DMS114 treated with DMSO at 0.1 percent for 48 hours (cell line): ENCODE measurements around the gene OR51B2.
"Not testable (repeated sequence)": the region's sequence is repeated elsewhere in the genome, so short reads cannot be mapped to it uniquely, and the experiment has no call there.

Experiments used
- DNase-seq: peaks from one replicate; lab custom pipeline; 2025; ENCODE audit not compliant: unreplicated experiment; lab: John Stamatoyannopoulos, UW

OR51B2 gene

GRCh38 chr11:5324197-5324596 is at the start of gene OR51B2:
Gene OR51B2, minus strand, starts transcription at chr11:5324297. Its CDS starts 0 bp downstream, at chr11:5324297.
- no peak for DNase-seq

DNA sequence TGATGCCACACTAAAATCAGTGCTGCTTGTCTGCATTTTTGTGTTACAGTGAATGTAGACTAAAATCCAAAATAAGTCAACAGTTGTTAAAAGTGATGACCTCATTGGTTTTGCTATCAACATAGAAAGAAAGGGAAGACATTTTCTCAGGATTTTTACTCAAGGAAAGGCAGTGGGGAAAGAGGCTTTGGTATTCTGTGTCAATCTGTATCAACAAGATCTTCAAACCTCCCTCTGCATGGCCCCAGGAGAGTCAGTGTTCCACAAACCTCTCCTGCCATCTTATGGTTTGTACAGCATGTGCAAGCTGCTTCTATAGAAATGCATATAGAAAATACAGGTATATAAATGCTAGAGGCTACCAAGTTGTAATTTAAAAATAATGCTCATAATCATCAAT is 45.7 kb upstream of the OR51B2 start:
- no peak for DNase-seq

DNA sequence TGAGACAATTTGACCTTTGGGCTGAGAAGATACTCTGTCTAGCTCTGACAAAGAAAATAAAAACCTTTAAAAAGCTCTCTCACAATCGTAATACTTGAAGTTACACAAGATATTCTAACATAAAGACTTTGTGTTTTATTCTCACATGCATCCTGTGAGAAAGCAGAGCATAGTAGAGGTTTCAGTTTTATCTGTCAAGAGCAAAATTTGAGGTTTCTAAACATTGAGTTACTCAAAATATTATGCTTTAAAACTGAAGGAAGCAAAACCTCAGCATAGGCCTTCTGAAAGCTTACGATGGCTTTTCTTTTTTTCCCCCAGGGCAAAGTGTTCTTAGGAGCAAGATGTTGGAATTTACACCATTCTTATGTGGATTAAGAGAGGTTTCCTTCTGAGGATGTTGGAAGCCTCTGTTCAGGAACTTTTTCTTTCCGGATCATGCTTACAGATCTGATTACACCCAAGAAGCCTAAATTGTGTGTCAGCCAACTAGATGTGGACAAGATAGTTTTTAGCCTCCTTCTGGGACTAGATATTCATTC is 44.5 kb upstream of the OR51B2 start:
- no peak for DNase-seq

DNA sequence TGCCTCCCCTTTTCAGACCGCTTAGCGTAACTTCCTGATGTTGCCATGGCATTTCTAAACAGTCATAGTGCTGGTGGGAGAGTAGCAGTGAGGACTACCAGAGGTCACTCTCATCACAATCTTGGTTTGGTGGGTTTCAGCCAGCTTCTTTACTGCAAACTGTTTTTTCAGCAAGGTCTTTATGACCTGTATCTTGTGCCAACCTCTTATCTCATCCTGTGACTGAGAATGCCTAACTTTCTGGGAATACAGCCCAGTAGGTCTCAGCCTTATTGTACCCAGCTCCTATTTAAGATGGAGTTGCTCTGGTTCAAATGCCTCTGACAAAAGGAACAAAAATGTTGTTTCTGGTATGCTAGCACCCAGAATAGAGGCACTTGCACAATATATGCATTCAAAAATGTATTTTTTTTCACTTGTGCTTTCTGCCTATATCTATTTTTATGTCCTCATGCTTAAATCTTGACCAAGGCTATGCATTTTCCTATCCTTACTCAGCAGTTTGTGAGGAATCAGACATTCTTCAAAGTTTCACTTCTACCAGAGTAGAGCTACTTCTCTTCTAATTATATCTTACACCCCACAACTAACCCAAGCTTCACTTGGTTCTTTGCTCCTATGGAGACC is 43.5 kb upstream of the OR51B2 start:
- no peak for DNase-seq

GRCh38 chr11:5366856-5367255 is 42.8 kb upstream of the OR51B2 start:
- no peak for DNase-seq

GRCh38 chr11:5366365-5366764 is 42.3 kb upstream of the OR51B2 start:
- DNase-seq = not testable (repeated sequence)

DNA sequence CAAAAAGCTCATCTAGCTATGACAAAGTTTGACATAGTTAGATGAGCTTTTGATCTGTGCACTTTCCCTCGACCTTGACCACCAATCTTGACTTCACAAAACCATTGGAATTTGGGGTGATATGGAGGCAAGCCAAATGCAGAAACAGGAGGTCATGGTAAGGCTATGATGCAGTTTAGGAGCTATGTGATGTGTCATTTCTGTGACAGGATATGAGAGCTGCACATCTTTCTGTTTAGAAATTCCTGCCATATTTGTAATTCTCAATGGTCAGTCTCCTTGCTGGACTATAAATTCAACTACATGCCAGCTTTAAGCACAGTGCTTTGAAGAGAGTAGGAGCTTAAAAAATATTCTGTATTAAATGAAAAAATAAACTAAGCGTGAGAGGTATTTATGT is 40.1 kb upstream of the OR51B2 start:
- DNase-seq = no peak

DNA sequence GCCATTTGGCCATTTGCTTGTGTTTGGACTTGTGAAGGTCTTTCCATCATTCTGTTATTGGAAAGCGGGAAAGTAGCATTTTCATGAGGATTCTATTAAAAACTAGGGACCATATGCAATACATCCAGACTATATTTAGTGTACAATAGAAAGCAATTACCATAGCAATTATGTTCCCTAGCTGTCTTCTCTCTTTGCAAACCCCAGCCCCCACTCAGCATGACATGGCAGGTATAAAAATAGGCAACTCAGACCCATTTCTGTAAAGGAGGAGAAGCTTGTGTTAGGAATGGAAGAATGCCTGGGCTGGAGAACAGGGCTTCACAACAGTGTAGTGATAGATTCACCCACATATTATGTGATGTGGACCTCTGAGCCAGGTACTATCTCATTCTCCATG is 39.6 kb upstream of the OR51B2 start:
- no peak for DNase-seq

GRCh38 chr11:5362017-5362625 is 38.0 kb upstream of the OR51B2 start:
- DNase-seq = no peak

GRCh38 chr11:5356031-5356430 is 31.9 kb upstream of the OR51B2 start:
- not testable (repeated sequence) for DNase-seq

DNA sequence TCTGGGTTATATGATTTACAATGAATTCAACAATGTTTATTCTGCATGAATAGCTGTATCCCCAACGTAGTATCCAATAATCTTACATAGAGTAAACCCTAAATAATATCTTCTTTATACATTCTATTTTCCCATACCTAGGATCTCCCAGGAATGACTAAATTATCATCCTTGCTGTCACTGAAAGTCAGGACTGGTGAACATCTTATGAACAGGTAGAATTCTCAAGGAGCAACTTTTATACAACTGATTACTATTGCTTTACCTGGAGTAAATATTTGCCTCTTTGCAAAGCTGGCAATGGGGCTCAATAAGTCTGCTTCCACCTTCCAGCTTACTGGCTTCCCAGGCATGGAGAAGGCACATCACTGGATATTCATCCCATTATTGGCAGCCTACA is 27.1 kb upstream of the OR51B2 start, which contains the start of gene OR51B6:
Gene OR51B6 (plus strand): TSS at position 301 of the 400 bp plus-strand sequence. CDS start 0 bp downstream, at position 301.
- no peak for DNase-seq

GRCh38 chr11:5349550-5349949 is 25.5 kb upstream of the OR51B2 start:
- no peak for DNase-seq

DNA sequence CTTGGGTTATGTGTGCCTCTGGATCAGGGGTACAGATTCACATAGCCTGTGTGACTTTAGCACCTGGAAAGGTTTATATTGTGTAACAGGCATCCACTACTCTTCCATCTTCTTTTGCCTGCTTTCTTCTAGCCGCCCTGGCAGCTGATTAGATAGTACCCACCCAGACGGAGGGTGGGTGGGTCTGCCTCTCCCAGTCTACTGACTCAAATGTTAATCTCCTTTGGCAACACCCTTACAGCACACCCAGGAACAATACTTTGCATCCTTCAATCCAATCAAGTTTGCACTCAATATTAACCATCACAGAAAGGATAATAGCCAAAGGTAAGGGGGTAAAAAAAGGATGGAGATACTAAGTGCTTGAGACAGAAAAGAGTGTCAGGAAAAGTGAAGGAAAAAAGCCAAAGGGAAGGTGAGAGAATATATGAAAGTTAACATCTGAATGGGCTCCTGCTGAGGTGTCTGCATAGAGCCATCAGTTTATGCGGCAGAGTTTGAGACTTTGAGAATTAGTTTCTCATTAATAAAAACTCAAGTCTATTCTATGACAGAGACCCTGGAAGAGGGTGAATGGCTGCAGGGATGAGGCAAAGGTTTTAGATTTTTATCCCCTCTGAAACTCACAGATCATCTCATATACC is 24.6 kb upstream of the OR51B2 start:
- no peak for DNase-seq

DNA sequence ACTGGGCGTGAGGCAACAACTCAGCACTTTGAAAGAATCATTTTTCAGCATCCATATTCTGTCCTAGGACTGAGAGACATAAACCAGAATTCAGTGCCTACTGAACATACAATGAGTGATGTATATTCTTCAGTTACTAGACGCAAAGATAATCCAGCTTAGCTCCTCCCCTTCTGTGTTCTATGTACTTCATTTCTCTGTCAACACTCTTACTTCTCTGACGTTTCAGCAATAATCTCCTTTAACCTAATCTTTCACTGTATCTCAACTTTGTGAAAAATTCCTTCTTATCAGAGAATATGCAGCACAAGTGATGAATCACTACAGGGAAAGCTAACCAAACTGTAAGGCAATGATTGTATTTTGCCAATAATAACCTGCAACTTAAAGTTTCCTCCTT is 21.7 kb upstream of the OR51B2 start:
- DNase-seq = no peak

DNA sequence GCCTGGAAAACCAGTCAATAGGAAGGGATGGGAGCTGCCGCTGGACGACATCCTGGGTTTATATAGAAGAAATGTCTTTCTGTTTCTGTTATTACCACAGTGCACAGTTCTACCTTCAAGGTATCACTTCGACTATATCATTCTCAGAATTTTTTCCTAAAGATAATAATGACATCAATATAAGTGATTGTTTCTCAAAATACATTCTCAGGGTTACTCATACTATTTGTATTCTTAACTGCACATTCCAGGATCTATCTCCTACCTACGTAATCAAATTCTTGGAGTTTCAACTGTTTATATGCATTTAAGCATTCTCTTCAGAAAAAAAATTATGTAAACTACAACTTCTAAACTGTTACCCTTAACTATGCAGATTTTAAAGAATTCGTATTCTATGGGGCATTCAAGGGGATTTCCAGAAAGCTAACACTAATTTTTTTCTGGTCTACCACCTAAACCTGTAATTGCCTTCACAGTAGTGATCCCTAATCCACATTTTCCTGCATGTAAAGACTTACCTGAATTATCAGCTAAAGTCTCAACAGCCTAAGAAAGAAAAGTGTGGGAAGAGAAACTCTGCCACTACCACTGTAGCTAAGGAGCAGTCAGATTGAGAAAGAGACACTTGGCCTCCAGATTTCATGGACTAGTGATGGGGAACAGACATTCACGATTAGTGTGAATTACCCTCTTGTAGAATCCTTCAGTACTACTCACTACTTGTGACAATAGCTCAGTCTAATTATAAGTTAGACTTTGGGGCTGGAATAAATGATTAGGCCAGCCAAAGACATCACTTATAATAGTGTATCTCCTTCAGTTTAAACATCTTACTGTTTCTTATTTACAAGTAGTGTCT is 19.6 kb upstream of the OR51B2 start, which contains the start of gene OR51B5:
Gene OR51B5 (minus strand): TSS at position 51 of the 862 bp plus-strand sequence. CDS start 0 bp downstream, at position 51.
- no peak for DNase-seq

DNA sequence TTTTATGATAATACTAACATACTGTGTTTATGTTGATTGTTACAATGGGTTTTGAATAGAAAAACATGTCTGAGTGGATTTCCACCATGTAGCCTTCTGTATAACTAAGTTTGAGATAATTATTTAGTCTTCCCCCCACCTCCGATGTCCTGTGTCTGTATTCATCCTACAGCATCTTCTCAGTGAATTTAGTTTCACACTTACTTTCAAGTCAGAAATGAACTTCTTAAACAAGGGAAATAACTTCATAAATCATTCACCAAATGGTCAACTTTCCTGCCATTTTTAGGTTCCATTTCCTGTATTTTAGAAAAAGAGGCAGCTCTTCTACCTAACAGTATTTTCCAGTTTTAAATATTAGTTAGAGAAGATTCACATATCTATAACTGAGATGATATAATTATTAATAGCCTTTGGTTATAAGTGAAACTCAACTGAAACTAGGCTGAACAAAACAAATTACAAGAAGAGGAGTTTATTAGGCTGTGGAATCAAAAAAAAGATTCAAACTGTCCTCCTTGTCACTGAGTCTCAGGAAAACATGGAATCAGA is 15.8 kb upstream of the OR51B2 start:
- DNase-seq = no peak

GRCh38 chr11:5337253-5337652 is 13.2 kb upstream of the OR51B2 start:
- not testable (repeated sequence) for DNase-seq

GRCh38 chr11:5336331-5336730 is 12.2 kb upstream of the OR51B2 start:
- DNase-seq = no peak

DNA sequence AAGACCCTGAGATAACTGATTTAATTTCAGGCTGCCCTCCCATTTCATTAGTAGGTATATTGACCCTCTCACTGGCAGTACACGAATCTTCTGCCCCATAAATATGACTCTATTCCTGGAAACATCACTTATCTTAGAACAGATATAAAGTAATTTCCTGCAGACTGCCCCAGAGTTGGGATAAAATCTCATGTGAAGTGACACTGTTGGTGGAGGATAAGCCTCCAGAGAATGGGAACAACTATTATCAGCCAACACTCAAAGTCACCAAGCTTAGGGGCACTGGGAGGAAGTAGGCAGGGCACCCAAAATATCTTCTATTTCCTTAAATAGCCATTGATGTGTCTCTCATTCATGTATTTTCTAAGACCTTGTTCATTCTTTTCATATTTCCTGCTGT is 11.1 kb upstream of the OR51B2 start:
- DNase-seq = no peak

DNA sequence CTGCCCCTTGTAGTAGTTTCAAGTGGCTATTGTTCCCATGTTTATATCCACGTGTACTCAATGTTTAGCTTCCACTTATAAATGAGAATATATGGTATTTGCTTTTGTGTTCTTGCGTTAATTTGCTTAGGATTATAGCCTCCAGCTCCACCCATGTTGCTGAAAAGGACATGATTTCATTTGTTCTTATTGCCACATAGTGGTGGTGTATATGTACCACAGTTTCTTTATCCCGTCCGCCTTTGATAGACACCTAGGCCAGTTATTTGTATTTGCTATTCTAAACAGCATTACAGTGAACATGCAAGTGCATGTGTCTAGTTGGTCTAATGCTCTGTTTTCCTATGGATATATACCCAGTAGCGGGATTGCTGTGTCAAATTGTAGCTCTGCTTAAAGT is 6.8 kb downstream of the OR51B2 start:
- no peak for DNase-seq
